B cell (primary cell): ENCODE measurements around the gene TMEM208. TPM values are rescaled to one million over a fixed set of nuclear protein-coding genes. Genes with fewer than 3 reads are reported as not detected.

Source experiments
- ATAC-seq: fragments of 200-7000 bp; cut with Tn5 transposase; one replicate; pipeline ENCODE4 v1.10.0; 2021; ENCODE audit warnings: low read depth, mild to moderate bottlenecking, moderate number of reproducible peaks, moderate library complexity
- CTCF ChIA-PET: fragments of 350-600 bp; sonication (Branson Sonifier 250); formaldehyde crosslinking; loops from one replicate; lab custom pipeline; 2021; ENCODE audit warnings: antibody characterized with exemption, inconsistent platforms; lab: Charles Lee
- POLR2A ChIA-PET: fragments of 350-600 bp; sonication (Branson Sonifier 250); formaldehyde crosslinking; loops from one replicate; lab custom pipeline; 2021; ENCODE audit warnings: antibody characterized with exemption; lab: Charles Lee
- DNase-seq: peaks from one replicate; pipeline ENCODE4 v3.0.0; 2013
- H2AFZ ChIP-seq: 2 replicates; pipeline ENCODE4 v1.6.1; 2012; ENCODE audit warnings: mild to moderate bottlenecking, low read depth, low read length; ENCODE audit not compliant: insufficient read depth, poor library complexity, severe bottlenecking
- H3K27ac ChIP-seq, 2 donors: 1 replicate in 1 of 2; 2 replicates in 1 of 2; pipeline ENCODE4 v1.5.1; 2012 to 2013; ENCODE audit warnings: low read length in 2 of 2, mild to moderate bottlenecking in 2 of 2, moderate library complexity in 1 of 2
- H3K27me3 ChIP-seq, 4 experiments: fragments of 200-600 bp in 1 of 4; sonication (generic) in 1 of 4; replicated peaks in 1 of 4; 1 replicate in 2 of 4; 2 replicates in 2 of 4; pipeline versions ENCODE4 v1.6.1 to v1.7.0; 2013 to 2016; ENCODE audit warnings: low read length in 3 of 4, mild to moderate bottlenecking in 2 of 4, mixed read lengths in 1 of 4, moderate library complexity in 1 of 4; ENCODE audit not compliant: insufficient read depth in 4 of 4, control insufficient read depth in 3 of 4; ENCODE audit errors: control extremely low read depth in 1 of 4
- H3K36me3 ChIP-seq, 2 experiments: replicated peaks in 1 of 2; 1 replicate in 1 of 2; 2 replicates in 1 of 2; pipeline versions ENCODE4 v1.6.1 to v1.7.1; 2013; ENCODE audit warnings: low read length in 1 of 2; ENCODE audit not compliant: insufficient read depth in 2 of 2, control insufficient read depth in 1 of 2; ENCODE audit errors: control extremely low read depth in 1 of 2, extremely low read depth in 1 of 2
- H3K4me1 ChIP-seq, 2 donors: fragments of 200-600 bp in 1 of 2; sonication (generic) in 1 of 2; 1 replicate in 1 of 2; 2 replicates in 1 of 2; pipeline versions ENCODE4 v1.5.1 to v1.6.1; 2013 to 2017; ENCODE audit warnings: low read length in 2 of 2; ENCODE audit not compliant: control insufficient read depth in 2 of 2, insufficient read depth in 2 of 2
- H3K4me2 ChIP-seq: replicated peaks from 2 replicates; pipeline ENCODE3; 2012; ENCODE audit warnings: mild to moderate bottlenecking, low read depth, low read length; ENCODE audit not compliant: poor library complexity, severe bottlenecking
- H3K4me3 ChIP-seq, 5 experiments: fragments of 200-600 bp in 1 of 5; sonication (generic) in 1 of 5; 1 replicate in 3 of 5; 2 replicates in 2 of 5; pipeline versions ENCODE4 v1.5.1 to v1.7.0; 2011 to 2016; ENCODE audit warnings: low read length in 4 of 5, mild to moderate bottlenecking in 4 of 5, low read depth in 2 of 5, control low read depth in 1 of 5, moderate library complexity in 1 of 5; ENCODE audit not compliant: insufficient read depth in 1 of 5; ENCODE audit errors: control extremely low read depth in 1 of 5, extremely low read depth in 1 of 5
- H3K79me2 ChIP-seq: fragments of 200-600 bp; sonication (generic); one replicate; pipeline ENCODE4 v1.6.0; 2016; ENCODE audit warnings: low read length; ENCODE audit not compliant: control insufficient read depth, insufficient read depth
- H3K9ac ChIP-seq: fragments of 200-600 bp; sonication (generic); 2 replicates; pipeline ENCODE4 v1.6.1; 2017; ENCODE audit warnings: mild to moderate bottlenecking, low read length, moderate library complexity
- H3K9me3 ChIP-seq, 3 donors: one replicate each; pipeline versions ENCODE4 v1.6.1 to v1.7.1; 2013; ENCODE audit warnings: low read length in 2 of 3; ENCODE audit not compliant: control insufficient read depth in 2 of 3, insufficient read depth in 1 of 3; ENCODE audit errors: control extremely low read depth in 1 of 3
- H4K20me1 ChIP-seq: 2 replicates; pipeline ENCODE4 v1.6.0; 2012; ENCODE audit warnings: mild to moderate bottlenecking, low read length; ENCODE audit not compliant: insufficient read depth, control insufficient read depth, poor library complexity, severe bottlenecking
- H3K27ac Mint-ChIP-seq: one replicate; pipeline ENCODE4 v1.8.0; 2021; ENCODE audit warnings: mixed read lengths
- H3K27me3 Mint-ChIP-seq: one replicate; pipeline ENCODE4 v1.8.0; 2021; ENCODE audit warnings: mixed read lengths
- H3K4me1 Mint-ChIP-seq: one replicate; pipeline ENCODE4 v1.8.0; 2021; ENCODE audit warnings: mixed read lengths
- H3K4me3 Mint-ChIP-seq: one replicate; pipeline ENCODE4 v1.8.0; 2021; ENCODE audit warnings: mixed read lengths
- H3K9me3 Mint-ChIP-seq: one replicate; pipeline ENCODE4 v1.8.0; 2022; ENCODE audit warnings: mixed read lengths; ENCODE audit not compliant: insufficient read depth
- EZH2 ChIP-seq: IDR thresholded peaks from 2 replicates; pipeline ENCODE4 v1.6.1; 2012; ENCODE audit warnings: borderline replicate concordance, low read depth, mild to moderate bottlenecking, moderate library complexity, low read length; ENCODE audit not compliant: insufficient read depth, poor library complexity, severe bottlenecking
- whole genome bisulfite sequencing: methylation state at CpG from one replicate; pipeline ENCODE4 v1.1.5; 2013; ENCODE audit warnings: missing lambda C conversion rate; ENCODE audit not compliant: insufficient coverage; 5-methylcytosine and 5-hydroxymethylcytosine counted together
- intact Hi-C: fragments of 100-400 bp; cut with micrococcal nuclease; formaldehyde crosslinking; loops from one replicate; pipeline ENCODE4 v1.10.0; 2022
- polyA plus RNA-seq: library from polyadenylated mRNA; depleted of rRNA; stranded (reverse); fragments of >200 nt; gene quantifications from 2 replicates; pipeline ENCODE4 v1.2.3, GENCODE V29; 2012
- total RNA-seq, 2 donors: library from RNA; stranded (reverse); fragments of 120-200 nt in 1 of 2; gene quantifications; 1 replicate in 1 of 2; 2 replicates in 1 of 2; pipeline versions ENCODE4 v1.2.3 to v1.2.4, GENCODE V29; 2013 to 2022
- TF ChIP-seq, protein P1 (sequence below): fragments of 200-600 bp; IDR thresholded peaks from one replicate; pipeline ENCODE4 v1.8.0; 2022; ENCODE audit warnings: antibody characterized with exemption, mild to moderate bottlenecking

The TMEM208 gene
- total and polyA plus RNA-seq, 2 donors (not counting 1 experiment from before 2014, with no cell fraction given), result 36.1 to 40.4 TPM

DNA sequence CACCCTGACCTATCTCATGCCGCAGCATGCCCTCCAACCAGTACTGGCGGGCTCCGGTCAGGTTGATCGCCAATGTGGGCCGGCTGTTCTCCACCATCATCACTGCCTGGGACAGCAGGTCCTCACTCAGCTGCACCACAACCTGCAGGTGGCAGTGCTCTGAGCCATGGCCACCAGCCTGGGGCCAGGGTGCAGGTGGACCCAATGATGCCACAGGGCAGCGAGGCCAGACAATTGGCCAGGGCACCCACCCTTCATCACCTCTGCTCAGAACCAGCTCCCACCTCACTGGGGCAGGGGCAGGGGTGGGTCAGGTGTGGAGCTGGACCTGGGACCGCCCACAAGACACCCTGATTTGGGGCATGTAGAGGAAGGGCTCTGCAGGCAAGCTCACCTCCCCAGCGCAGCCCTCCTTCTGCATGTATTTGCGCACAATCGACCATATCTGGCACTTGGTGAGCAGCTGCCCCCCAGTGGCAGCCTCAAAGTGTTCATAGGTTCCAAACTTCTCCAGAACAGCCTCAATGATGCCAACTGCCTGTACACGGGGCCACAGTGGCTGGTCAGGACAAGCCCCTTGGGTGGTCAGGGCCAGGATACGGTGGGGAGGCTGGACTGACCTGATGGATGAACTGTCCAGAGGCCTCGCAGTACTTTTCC, 47.4 kb upstream of the TMEM208 start:
- Histone ChIP-seq H3K9ac (no peak overlapping the region), H4K20me1 (peaks cover 4% of the 10 kb centered on the region), H3K9me3 (peaks cover 0 to 7% (median 0%) of the 10 kb centered on the region in 3 donors), H3K79me2 (no peaks in the 10 kb centered on the region), H3K4me3 (no peak overlapping the region), H3K27ac (no peak overlapping the region), H3K27me3 (peaks cover 0 to 45% (median 15%) of the 10 kb centered on the region in 4 experiments), H2AFZ (no peak overlapping the region), H3K4me2 (no peak overlapping the region), H3K36me3 (no peaks in the 10 kb centered on the region), H3K4me1 (peaks cover 23% of the 10 kb centered on the region in 2 donors)
- Mint-ChIP-seq H3K4me3 (no peak overlapping the region), H3K4me1 (peaks cover 14% of the 10 kb centered on the region), H3K27me3 (peaks cover 25% of the 10 kb centered on the region), H3K9me3 (no peaks in the 10 kb centered on the region), H3K27ac (no peak overlapping the region)
- 94% methylated on average over 11 of the region's 13 CpGs for WGBS
- TF ChIP-seq, protein P1, sequence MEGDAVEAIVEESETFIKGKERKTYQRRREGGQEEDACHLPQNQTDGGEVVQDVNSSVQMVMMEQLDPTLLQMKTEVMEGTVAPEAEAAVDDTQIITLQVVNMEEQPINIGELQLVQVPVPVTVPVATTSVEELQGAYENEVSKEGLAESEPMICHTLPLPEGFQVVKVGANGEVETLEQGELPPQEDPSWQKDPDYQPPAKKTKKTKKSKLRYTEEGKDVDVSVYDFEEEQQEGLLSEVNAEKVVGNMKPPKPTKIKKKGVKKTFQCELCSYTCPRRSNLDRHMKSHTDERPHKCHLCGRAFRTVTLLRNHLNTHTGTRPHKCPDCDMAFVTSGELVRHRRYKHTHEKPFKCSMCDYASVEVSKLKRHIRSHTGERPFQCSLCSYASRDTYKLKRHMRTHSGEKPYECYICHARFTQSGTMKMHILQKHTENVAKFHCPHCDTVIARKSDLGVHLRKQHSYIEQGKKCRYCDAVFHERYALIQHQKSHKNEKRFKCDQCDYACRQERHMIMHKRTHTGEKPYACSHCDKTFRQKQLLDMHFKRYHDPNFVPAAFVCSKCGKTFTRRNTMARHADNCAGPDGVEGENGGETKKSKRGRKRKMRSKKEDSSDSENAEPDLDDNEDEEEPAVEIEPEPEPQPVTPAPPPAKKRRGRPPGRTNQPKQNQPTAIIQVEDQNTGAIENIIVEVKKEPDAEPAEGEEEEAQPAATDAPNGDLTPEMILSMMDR, result no peak
- no peak for TF ChIP-seq EZH2
- DNase-seq (no peak), ATAC-seq (no peak)
- POLR2A ChIA-PET, result no interaction called here
- CTCF ChIA-PET, result no interaction called here
- intact Hi-C loops, result no loop called here

DNA sequence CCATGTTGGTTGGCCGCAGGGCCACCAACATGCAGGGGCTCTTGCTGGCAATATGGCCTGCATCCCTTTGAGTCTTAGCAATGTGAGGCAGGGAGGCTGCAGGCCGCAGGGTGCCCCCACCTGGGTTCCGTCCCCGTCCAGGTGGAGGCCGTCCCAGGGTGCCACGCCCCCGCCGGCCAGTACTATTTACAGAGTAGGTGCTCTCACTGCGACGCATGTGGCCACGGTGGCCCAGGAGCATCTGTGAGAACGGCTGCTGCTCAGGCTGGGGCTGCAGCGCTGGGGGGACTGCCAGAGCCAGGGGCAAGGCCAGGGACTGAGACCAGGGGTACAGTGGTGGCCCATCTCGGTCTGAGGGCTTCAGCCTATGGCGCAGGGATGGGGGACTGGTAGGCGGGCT, 46.8 kb upstream of the TMEM208 start:
- ChIA-PET POLR2A (no interaction called here), CTCF (no interaction called here)
- H3K27me3 ChIP-seq, result peaks cover 0 to 39% (median 15%) of the 10 kb centered on the region in 4 experiments
- Mint-ChIP-seq H3K4me3 (no peak overlapping the region), H3K27me3 (peaks cover 24% of the 10 kb centered on the region), H3K27ac (no peak overlapping the region), H3K4me1 (peaks cover 18% of the 10 kb centered on the region), H3K9me3 (no peaks in the 10 kb centered on the region)
- no peak overlapping the region for H3K4me3 ChIP-seq
- no peak overlapping the region for H3K9ac ChIP-seq
- no peak overlapping the region for H3K27ac ChIP-seq
- DNase-seq (no peak), ATAC-seq (no peak)
- TF ChIP-seq EZH2, result no peak
- TF ChIP-seq, protein P1, result no peak
- H4K20me1 ChIP-seq, result peaks cover 4% of the 10 kb centered on the region
- H3K36me3 ChIP-seq, result no peaks in the 10 kb centered on the region
- H3K4me1 ChIP-seq, result peaks cover 25% of the 10 kb centered on the region in 2 donors
- WGBS, result 91% methylated on average over 16 of the region's 16 CpGs
- H3K9me3 ChIP-seq, result peaks cover 0 to 3% (median 0%) of the 10 kb centered on the region in 3 donors
- no peak overlapping the region for H3K4me2 ChIP-seq
- H2AFZ ChIP-seq, result no peak overlapping the region
- intact Hi-C loops, result no loop called here
- H3K79me2 ChIP-seq, result no peaks in the 10 kb centered on the region
